Stimulated activated CD4-positive, alpha-beta T cell treated with anti-CD3 and anti-CD28 coated beads, Interleukin-1b, Interleukin-23, amount 100 ng/mL, for 24 hours (primary cell): ENCODE data around the gene PAPOLA.

Experiments
- DNase-seq, 4 experiments: peaks; one replicate each; pipeline ENCODE4 v3.0.0-alpha.2; 2020; ENCODE audit warnings: low read depth in 4 of 4, low spot score in 1 of 4

PAPOLA gene

GRCh38 chr14:96564389-96564788 is 62.2 kb downstream of the PAPOLA start:
- DNase-seq, result no peak

GRCh38 chr14:96565811-96566210 is 63.6 kb downstream of the PAPOLA start:
- DNase-seq, result no peak

- DNase-seq, result no peak
Observed at GRCh38 chr14:96567289-96567899, 65.2 kb downstream of the PAPOLA start.

GRCh38 chr14:96568621-96569020 is 66.4 kb downstream of the PAPOLA start:
- no peak for DNase-seq

GRCh38 chr14:96571311-96571710 is 69.1 kb downstream of the PAPOLA start:
- DNase-seq, result no peak

GRCh38 chr14:96573473-96574100 is 71.4 kb downstream of the PAPOLA start:
- DNase-seq, result no peak

- DNase-seq, result no peak
Observed at GRCh38 chr14:96574171-96574632, 72.0 kb downstream of the PAPOLA start.

- DNase-seq, result no peak
Observed at GRCh38 chr14:96574633-96575632, 72.8 kb downstream of the PAPOLA start.

GRCh38 chr14:96576359-96576758 is 74.2 kb downstream of the PAPOLA start:
- DNase-seq, result no peak

GRCh38 chr14:96576937-96577336 is 74.8 kb downstream of the PAPOLA start:
- no peak for DNase-seq

- DNase-seq, result no peak
Observed at GRCh38 chr14:96578619-96579018, 76.4 kb downstream of the PAPOLA start.

GRCh38 chr14:96579358-96579757 is 77.2 kb downstream of the PAPOLA start:
- DNase-seq, result no peak

- no peak for DNase-seq
Observed at GRCh38 chr14:96579855-96580254, 77.7 kb downstream of the PAPOLA start.

GRCh38 chr14:96580566-96580965 is 78.4 kb downstream of the PAPOLA start:
- DNase-seq, result no peak

- DNase-seq, result no peak
Observed at GRCh38 chr14:96581026-96581425, 78.8 kb downstream of the PAPOLA start.

GRCh38 chr14:96581902-96582301 is 79.7 kb downstream of the PAPOLA start:
- DNase-seq, result no peak

- DNase-seq, result no peak
Observed at GRCh38 chr14:96582411-96582961, 80.3 kb downstream of the PAPOLA start.

GRCh38 chr14:96582995-96583394 is 80.8 kb downstream of the PAPOLA start:
- no peak for DNase-seq

- DNase-seq, result no peak
Observed at GRCh38 chr14:96583569-96584041, 81.4 kb downstream of the PAPOLA start.

- peak in 1 of 4 experiments; percentile 10 for DNase-seq
Observed at GRCh38 chr14:96584199-96584906, 82.2 kb downstream of the PAPOLA start.
